ENCODE results near the gene CTNS. TPM values are rescaled to one million over a fixed set of nuclear protein-coding genes. Genes with fewer than 3 reads are reported as not detected.
A peak's percentile ranks its signal among the peaks of the same experiment; 100 is the strongest.
"Not testable (repeated sequence)": the region's sequence is repeated elsewhere in the genome, so short reads cannot be mapped to it uniquely, and the experiment has no call there.

Gene CTNS
- total RNA-seq, 1 experiment from 2014 or later: 44.0 TPM

- in situ Hi-C loops (cut with HindIII; ENCODE audit: low pct_unique_long_range_greater_than_20kb, low sequenced_read_pairs): no loop called here
- peak; percentile 18 for DNase-seq (ENCODE audit: low read depth, low spot score)
Measured at GRCh38 chr17:3692346-3692745, 55.8 kb downstream of the CTNS start.

DNA sequence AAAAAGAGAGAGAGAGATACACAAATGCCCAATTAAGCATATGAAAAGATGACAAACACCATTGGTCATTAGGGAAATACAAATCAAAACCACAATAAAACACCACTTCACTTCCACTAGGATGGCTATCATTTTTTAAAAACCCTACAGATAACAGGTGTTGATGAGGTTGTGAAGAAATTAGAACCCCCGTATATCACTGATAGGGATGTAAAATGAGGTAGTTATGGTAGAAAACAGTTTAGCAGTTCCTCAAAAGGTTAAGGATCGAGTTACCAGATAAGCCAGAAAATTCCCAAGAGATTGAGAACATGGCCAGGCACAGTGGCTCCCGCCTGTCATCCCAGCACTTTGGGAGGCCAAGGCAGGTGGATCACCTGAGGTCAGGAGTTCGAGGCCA, 56.6 kb downstream of the CTNS start:
- no peak for DNase-seq (ENCODE audit: low read depth, low spot score)
- in situ Hi-C loops (cut with HindIII; ENCODE audit: low pct_unique_long_range_greater_than_20kb, low sequenced_read_pairs): no loop called here

DNA sequence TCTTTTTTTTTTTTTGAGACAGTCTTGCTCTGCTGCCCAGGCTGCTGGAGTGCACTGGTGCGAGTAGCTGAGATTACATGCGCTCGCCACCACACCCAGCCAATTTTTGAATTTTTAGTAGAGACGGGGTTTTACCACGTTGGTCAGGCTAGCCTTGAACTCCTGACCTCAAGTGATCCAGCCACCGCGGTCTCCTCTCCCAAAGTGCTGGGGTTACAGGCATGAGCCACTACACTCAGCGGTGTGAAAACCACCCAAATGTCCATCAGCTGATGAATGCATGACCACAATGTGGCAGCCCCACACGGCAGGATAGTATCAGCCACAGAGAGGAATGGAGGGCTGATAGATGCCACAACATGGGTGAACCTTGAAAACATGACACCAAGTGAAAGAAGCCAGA, 57.3 kb downstream of the CTNS start:
- in situ Hi-C loops (cut with HindIII; ENCODE audit: low pct_unique_long_range_greater_than_20kb, low sequenced_read_pairs): no loop called here
- no peak for DNase-seq (ENCODE audit: low read depth, low spot score)

- no peak for DNase-seq (ENCODE audit: low read depth, low spot score)
- in situ Hi-C loops (cut with HindIII; ENCODE audit: low pct_unique_long_range_greater_than_20kb, low sequenced_read_pairs): no loop called here
Measured at GRCh38 chr17:3695129-3695722, 58.7 kb downstream of the CTNS start.

- in situ Hi-C loops (cut with HindIII; ENCODE audit: low pct_unique_long_range_greater_than_20kb, low sequenced_read_pairs): no loop called here
- DNase-seq (ENCODE audit: low read depth, low spot score): no peak
Measured at GRCh38 chr17:3695723-3696411, 59.3 kb downstream of the CTNS start, which contains the start of gene P2RX5. TSS of gene P2RX5 (minus strand) at chr17:3696155. CDS start at chr17:3696005, 150 bp downstream.

DNA sequence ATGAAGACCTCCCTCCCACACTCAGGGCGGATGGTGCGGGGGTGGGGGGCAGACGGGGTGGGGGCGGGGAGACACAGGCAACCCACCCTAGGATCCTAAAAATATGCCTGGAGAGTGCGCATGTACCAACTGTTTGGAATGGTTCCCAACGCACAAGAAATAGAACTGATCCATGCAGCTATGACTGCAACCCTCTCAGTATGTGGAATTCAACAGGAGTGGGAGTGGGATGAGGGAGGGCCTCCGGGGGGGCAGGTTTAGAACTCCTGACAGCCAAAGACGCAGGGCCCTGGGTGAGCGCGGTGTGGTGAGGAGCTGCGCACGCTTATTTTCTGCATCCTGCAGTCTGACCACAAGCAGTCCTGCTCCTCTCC, 60.5 kb downstream of the CTNS start:
- in situ Hi-C loops (cut with HindIII; ENCODE audit: low pct_unique_long_range_greater_than_20kb, low sequenced_read_pairs): no loop called here

GRCh38 chr17:3698139-3698538, 61.6 kb downstream of the CTNS start:
- DNase-seq (ENCODE audit: low read depth, low spot score): no peak
- in situ Hi-C loops (cut with HindIII; ENCODE audit: low pct_unique_long_range_greater_than_20kb, low sequenced_read_pairs): no loop called here

More for the DNA sequence above, 60.5 kb downstream of the CTNS start:
- DNase-seq (ENCODE audit: low read depth, low spot score): no peak

GRCh38 chr17:3699951-3700350, 63.4 kb downstream of the CTNS start:
- no peak for DNase-seq (ENCODE audit: low read depth, low spot score)
- in situ Hi-C loops (cut with HindIII; ENCODE audit: low pct_unique_long_range_greater_than_20kb, low sequenced_read_pairs): no loop called here

DNA sequence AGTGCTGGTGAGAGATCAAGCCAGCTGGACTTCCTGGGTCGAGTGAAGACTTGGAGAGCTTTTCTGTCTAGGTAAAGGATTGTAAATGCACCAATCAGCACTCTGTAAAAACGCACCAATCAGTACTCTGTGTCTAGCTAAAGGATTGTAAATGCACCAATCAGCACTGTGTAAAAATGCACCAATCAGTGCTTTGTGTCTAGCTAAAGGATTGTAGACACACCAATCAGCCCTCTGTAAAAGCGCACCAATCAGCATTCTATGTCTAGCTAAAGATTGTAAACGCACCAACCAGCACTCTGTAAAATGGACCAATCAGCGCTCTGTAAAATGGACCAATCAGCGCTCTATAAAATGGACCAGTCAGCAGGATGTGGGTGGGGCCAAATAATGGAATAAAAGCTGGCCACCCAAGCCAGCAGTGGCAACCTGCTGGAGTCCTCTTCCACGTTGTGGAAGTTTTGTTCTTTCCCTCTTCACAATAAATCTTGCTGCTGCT, 65.5 kb downstream of the CTNS start:
- in situ Hi-C loops (cut with HindIII; ENCODE audit: low pct_unique_long_range_greater_than_20kb, low sequenced_read_pairs): not testable (repeated sequence)

DNA sequence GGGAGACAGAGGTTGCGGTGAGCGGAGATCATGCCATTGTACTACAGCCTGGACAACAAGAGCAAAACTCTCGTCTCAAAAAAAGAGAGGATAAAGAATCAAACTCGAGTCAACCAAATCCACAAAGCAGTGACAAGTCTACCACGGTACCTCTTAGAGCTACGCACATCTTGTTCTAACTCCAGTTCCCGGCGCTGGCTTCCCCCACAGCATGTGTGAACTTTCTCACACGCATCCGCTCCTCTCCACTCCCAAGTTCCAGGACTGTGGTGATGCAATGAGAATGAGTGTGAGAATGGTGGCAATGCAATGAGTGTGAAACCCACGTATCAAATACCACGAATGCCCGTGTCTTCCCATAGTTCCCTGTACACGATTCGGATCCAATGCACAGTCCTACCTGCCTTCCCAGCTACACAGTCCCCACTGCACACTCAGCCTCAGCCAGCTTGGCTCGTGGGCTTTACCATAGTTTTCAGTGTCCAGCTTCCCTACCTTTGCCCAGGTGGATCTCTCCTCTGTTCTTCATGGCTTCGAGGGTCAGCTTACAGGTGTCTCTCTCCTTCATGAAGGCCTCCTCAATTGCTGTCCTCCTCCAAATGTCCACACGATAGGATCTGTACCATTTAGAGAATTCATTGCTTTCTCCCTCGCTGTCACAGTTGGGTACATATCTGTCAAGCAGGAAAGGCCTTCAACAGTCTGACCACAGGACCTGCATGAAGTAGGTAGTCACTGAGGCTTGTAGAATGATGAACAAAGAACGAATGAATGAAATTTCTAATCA, 68.6 kb downstream of the CTNS start:
- in situ Hi-C loops (cut with HindIII; ENCODE audit: low pct_unique_long_range_greater_than_20kb, low sequenced_read_pairs): no loop called here
- DNase-seq (ENCODE audit: low read depth, low spot score): no peak

More for the DNA sequence above, 65.5 kb downstream of the CTNS start:
- DNase-seq (ENCODE audit: low read depth, low spot score): not testable (repeated sequence)

DNA sequence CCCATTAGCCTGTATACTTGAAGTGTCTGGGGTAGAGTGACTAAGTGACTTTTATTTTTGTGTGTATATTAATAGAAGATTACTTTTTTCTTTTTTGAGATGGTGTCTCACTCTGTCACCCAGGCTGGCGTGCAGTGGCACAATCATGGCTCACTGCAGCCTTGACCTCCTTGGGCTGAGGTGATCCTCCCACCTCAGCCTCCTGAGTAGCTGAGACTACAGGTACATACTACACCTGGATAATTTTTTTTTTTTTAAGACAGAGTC, 69.1 kb downstream of the CTNS start:
- in situ Hi-C loops (cut with HindIII; ENCODE audit: low pct_unique_long_range_greater_than_20kb, low sequenced_read_pairs); DNase-seq (ENCODE audit: low read depth, low spot score): not testable (repeated sequence)

- DNase-seq (ENCODE audit: low read depth, low spot score): no peak
- in situ Hi-C loops (cut with HindIII; ENCODE audit: low pct_unique_long_range_greater_than_20kb, low sequenced_read_pairs): no loop called here
Measured at GRCh38 chr17:3708366-3708765, 71.8 kb downstream of the CTNS start.

GRCh38 chr17:3710951-3711383, 74.4 kb downstream of the CTNS start:
- DNase-seq (ENCODE audit: low read depth, low spot score): no peak
- in situ Hi-C loops (cut with HindIII; ENCODE audit: low pct_unique_long_range_greater_than_20kb, low sequenced_read_pairs): no loop called here

Other genes with a start within 250 kb of the CTNS start
- gene OR1E1, start 238.3 kb upstream of the CTNS start, total RNA-seq (2014; rRNA removed; shearing (Covaris generic)): not detected in 2 replicates
- not detected in 2 replicates for gene OR3A3, start 225.4 kb upstream of the CTNS start, total RNA-seq (2014; rRNA removed; shearing (Covaris generic))
- not detected in 2 replicates for gene OR1E2, start 202.9 kb upstream of the CTNS start, total RNA-seq (2014; rRNA removed; shearing (Covaris generic))
- not detected in 2 replicates for gene SPATA22, start 164.9 kb upstream of the CTNS start, total RNA-seq (2014; rRNA removed; shearing (Covaris generic))
- 0.59 and 1.8 TPM in 2 replicates for gene ASPA, start 160.8 kb upstream of the CTNS start, total RNA-seq (2014; rRNA removed; shearing (Covaris generic))
- gene TRPV3, start 78.9 kb upstream of the CTNS start, total RNA-seq (2014; rRNA removed; shearing (Covaris generic)): 0.53 TPM in 1 of 2 replicates, not detected in the other
- 0.50 and 1.1 TPM in 2 replicates for gene TRPV1, start 27.3 kb upstream of the CTNS start, total RNA-seq (2014; rRNA removed; shearing (Covaris generic))
- 20.8 and 21.8 TPM in 2 replicates for gene SHPK, start 510 bp upstream of the CTNS start, total RNA-seq (2014; rRNA removed; shearing (Covaris generic))
- gene TAX1BP3, start 31.8 kb downstream of the CTNS start, total RNA-seq (2014; rRNA removed; shearing (Covaris generic)): 49.9 and 50.4 TPM in 2 replicates
- gene EMC6, start 32.1 kb downstream of the CTNS start, total RNA-seq (2014; rRNA removed; shearing (Covaris generic)): 23.3 and 37.3 TPM in 2 replicates
- 2.4 and 3.0 TPM in 2 replicates for gene P2RX5, start 59.4 kb downstream of the CTNS start, total RNA-seq (2014; rRNA removed; shearing (Covaris generic))
- gene HASPIN, start 87.1 kb downstream of the CTNS start, total RNA-seq (2014; rRNA removed; shearing (Covaris generic)): 9.0 and 9.3 TPM in 2 replicates
- gene ITGAE, start 164.4 kb downstream of the CTNS start, total RNA-seq (2014; rRNA removed; shearing (Covaris generic)): 45.8 and 49.0 TPM in 2 replicates
- gene NCBP3, start 209.5 kb downstream of the CTNS start, total RNA-seq (2014; rRNA removed; shearing (Covaris generic)): 20.9 and 29.0 TPM in 2 replicates

Data from SK-MEL-5 (cell line).